ENCODE results near the gene AGBL1.

DNA sequence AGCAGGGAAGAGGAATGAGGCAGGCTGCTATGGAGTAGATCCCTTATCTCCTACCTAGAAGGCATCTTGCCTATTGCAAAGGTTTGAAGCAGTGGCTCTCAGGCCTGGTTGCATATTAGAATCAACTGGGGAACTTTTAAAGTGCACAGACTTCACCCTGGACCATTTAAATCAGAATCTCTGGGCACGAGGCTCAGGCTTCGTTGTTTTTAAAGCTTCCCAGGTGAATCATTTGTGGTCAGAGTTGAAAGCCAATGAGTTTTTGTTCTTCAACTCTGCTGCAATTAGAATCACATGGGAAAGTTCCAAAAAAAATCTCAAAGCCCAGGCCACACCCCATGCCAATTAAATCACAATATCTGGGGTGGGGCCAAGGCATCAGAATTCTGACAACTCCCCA, 773.1 kb downstream of the AGBL1 start:
- TF ChIP-seq POLR2A (IDR thresholded peaks at IDR 0.05): no peak
- TF ChIP-seq, protein P1, sequence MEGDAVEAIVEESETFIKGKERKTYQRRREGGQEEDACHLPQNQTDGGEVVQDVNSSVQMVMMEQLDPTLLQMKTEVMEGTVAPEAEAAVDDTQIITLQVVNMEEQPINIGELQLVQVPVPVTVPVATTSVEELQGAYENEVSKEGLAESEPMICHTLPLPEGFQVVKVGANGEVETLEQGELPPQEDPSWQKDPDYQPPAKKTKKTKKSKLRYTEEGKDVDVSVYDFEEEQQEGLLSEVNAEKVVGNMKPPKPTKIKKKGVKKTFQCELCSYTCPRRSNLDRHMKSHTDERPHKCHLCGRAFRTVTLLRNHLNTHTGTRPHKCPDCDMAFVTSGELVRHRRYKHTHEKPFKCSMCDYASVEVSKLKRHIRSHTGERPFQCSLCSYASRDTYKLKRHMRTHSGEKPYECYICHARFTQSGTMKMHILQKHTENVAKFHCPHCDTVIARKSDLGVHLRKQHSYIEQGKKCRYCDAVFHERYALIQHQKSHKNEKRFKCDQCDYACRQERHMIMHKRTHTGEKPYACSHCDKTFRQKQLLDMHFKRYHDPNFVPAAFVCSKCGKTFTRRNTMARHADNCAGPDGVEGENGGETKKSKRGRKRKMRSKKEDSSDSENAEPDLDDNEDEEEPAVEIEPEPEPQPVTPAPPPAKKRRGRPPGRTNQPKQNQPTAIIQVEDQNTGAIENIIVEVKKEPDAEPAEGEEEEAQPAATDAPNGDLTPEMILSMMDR (IDR thresholded peaks at IDR 0.05): no peak

Data from heart left ventricle (tissue), 13 donors.